ENCODE data around the gene LYZL1.

GRCh38 chr10:29248158-29248557 lies 40.7 kb upstream of the LYZL1 start:
- TF ChIP-seq POLR2AphosphoS5 (IDR thresholded peaks at IDR 0.05; ENCODE audit: low read depth, low read length) (no peak), POLR2A (IDR thresholded peaks at IDR 0.05; ENCODE audit: low read depth, low read length) (no peak), TAF1 (IDR thresholded peaks at IDR 0.05; ENCODE audit: low read depth, low read length) (no peak), SPI1 (IDR thresholded peaks at IDR 0.05; ENCODE audit: low read depth, low read length) (no peak), PAX5 (IDR thresholded peaks at IDR 0.05; ENCODE audit: insufficient read depth, low read length, severe bottlenecking) (no peak), POU2F2 (IDR thresholded peaks at IDR 0.05; ENCODE audit: low read depth, low read length) (no peak)

All from GM12891 (cell line).